GM10266 (cell line): ENCODE measurements around the gene TRNT1.

Experiments
- DNase-seq: peaks from one replicate; pipeline ENCODE4 v3.0.0; 2012; ENCODE audit errors: extremely low spot score
- TF ChIP-seq, protein P1 (sequence below): IDR thresholded peaks from 2 replicates; pipeline ENCODE4 v1.5.1; 2012; ENCODE audit warnings: mild to moderate bottlenecking, low read depth; ENCODE audit not compliant: control insufficient read depth, insufficient read depth; ENCODE audit errors: missing control alignments

TRNT1 gene

DNA sequence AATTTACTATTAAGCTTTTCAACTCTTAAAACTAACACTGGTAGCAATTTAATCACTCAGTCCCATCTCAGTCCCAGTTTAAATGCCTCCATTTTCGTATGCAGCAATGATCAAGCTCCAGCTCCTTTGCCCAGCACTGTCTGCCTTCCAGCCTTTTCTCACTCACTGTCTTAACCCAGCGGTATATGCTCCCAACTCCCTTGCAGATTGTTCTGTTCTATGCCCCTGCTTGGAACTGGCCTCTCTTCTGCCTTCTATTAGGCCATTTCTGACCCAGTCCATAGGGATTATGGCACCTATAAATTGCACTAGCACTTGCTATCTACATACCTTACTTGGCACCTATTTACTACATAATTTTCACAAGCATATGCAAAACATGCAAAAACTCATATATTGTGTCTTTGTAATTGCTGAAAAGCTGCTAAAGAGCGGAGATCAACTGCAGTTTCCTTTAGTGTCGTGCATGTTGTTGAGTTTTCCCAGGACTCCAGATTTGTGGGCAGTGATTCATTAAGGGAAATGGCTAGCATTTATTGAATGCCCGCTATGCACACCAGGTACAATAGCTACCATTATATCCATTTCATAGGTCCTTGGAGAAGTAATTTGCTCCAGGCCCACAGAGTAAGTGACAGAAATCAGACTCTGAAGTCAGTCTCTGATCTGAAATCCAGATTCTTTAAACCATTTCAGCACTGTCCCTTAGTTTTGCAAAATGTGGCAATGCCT, 28.3 kb downstream of the TRNT1 start:
- no peak for DNase-seq
- TF ChIP-seq, protein P1, sequence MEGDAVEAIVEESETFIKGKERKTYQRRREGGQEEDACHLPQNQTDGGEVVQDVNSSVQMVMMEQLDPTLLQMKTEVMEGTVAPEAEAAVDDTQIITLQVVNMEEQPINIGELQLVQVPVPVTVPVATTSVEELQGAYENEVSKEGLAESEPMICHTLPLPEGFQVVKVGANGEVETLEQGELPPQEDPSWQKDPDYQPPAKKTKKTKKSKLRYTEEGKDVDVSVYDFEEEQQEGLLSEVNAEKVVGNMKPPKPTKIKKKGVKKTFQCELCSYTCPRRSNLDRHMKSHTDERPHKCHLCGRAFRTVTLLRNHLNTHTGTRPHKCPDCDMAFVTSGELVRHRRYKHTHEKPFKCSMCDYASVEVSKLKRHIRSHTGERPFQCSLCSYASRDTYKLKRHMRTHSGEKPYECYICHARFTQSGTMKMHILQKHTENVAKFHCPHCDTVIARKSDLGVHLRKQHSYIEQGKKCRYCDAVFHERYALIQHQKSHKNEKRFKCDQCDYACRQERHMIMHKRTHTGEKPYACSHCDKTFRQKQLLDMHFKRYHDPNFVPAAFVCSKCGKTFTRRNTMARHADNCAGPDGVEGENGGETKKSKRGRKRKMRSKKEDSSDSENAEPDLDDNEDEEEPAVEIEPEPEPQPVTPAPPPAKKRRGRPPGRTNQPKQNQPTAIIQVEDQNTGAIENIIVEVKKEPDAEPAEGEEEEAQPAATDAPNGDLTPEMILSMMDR: no peak

DNA sequence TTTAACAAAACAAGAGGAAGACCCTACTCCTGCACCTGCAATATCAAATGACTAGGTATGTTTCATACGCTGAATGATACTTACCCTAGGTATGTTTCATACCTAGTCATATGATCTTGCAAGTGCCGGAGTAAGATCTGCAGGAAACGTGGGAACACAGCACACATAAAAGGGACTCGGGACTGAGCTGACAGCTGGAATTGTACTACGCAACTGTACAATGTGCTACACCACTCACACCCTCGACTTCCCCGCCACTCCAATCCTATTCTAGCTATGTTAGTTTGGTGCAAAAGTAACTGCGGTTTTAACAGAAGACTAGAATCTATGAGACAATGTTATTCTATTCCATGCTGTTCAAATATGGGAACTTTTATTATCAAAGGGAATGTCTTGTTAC, 30.7 kb downstream of the TRNT1 start:
- no peak for DNase-seq
- TF ChIP-seq, protein P1: no peak

DNA sequence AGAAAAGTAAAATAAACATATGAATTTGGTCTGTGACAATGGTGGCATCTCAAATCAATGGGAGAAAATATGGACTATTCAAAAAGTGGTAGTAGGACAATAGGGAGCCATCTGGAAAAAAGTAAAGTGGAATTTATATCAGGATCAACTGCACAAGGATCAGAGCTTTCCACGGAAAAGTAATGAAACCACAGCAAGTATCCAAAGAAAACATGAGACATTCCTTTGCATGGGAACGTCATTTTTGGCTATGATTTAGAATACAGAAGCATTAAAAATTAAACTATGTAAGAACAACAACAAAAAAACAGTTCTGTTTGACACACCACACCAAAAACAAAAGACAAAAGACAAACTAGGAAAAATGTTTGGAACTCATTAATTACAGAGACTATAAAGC, 34.1 kb downstream of the TRNT1 start:
- TF ChIP-seq, protein P1: no peak

DNA sequence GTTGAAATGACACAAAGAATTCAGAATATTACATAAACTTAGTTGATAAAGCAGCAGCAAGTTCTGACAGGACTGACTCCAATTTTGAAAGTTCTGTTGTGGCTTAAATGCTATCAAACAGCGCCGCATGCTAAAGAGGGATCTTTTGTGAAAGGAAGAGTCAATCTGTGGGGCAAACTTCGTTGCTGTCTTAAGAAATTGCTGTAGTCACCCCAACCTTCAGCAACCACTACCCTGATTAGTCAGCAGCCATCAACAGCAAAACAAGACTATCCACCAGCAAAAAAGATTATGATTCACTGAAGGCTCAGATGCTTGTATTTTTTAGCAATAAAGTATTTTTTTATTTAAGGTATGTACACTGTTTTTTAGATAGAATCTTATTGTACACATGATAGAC, 38.5 kb downstream of the TRNT1 start:
- no peak for DNase-seq
- TF ChIP-seq, protein P1: no peak

More for the DNA sequence above, 34.1 kb downstream of the TRNT1 start:
- no peak for DNase-seq

DNA sequence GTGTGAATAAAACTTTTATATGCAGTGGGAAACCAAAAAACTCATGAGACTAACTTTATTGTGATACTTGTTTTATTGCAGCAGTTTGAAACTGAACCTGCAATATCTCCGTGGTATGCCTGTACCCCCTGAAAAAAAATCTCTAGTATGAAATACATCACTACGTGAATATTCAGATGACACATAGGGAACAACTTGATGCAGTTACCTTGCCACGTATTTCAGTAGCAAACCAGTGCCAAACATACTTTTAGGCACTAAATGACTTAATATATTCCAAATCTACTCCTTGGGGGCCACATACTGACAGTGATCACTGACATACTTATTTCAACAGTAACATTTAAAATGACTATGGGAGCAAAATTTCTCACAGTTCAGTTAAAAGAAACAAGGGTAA, 38.9 kb downstream of the TRNT1 start:
- DNase-seq: no peak
- TF ChIP-seq, protein P1: no peak

DNA sequence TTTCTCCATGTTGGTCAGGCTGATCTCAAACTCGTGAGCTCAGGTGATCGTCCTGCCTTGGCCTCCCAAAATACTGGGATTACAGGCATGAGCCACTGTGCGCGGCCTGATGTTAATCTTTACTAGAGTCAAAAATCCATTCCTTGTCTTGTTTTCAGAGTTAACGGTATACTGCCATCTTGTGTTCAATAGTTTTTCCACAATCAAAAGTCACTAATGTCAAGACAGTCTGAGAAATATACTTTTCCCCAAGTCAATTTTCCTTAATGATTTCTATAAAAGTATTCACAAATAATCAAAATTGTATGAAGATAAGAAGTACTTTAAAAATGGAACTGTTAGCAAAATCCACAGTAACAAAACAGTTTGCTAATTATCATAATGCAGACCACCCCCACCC, 44.3 kb downstream of the TRNT1 start:
- TF ChIP-seq, protein P1: peak; percentile 38
- DNase-seq: no peak

DNA sequence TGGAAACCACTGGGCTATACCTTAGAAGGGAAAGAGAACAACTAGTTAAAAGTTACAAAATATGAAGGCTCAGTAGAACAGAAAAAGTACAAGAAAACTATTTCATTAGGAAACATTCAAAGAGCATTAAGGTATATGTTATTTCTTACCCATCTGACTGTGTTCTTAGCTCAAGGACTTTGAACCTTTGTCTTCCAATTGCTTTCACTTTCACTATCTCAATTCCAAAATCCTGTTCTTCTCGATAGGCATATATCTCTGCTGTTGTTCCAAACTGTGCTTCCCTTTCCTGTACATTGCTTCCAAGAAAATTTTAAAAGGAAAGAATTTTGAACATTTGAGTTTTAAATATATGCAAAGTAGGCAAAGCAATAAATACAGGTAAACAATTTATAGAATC, 45.9 kb downstream of the TRNT1 start:
- no peak for DNase-seq
- TF ChIP-seq, protein P1: no peak
